Endometrial microvascular endothelial cells (primary cell): ENCODE measurements around the gene RPS6KA2. TPM values are rescaled to one million over a fixed set of nuclear protein-coding genes. Genes with fewer than 3 reads are reported as not detected.

Experiments used
- in situ Hi-C: cut with HindIII; loops from 2 replicates; pipeline ENCODE4 v1.10.0; 2017; ENCODE audit warnings: low sequenced_read_pairs, low pct_unique_long_range_greater_than_20kb; ENCODE audit errors: inconsistent ontology term
- total RNA-seq: library from RNA; depleted of rRNA; stranded (reverse); fragments of >200 nt; gene quantifications from one replicate; pipeline ENCODE4 v1.2.3, GENCODE V29; 2015; ENCODE audit errors: inconsistent ontology term

RPS6KA2 gene
- total RNA-seq, 1 donor from 2014 or later = 35.5 TPM

DNA sequence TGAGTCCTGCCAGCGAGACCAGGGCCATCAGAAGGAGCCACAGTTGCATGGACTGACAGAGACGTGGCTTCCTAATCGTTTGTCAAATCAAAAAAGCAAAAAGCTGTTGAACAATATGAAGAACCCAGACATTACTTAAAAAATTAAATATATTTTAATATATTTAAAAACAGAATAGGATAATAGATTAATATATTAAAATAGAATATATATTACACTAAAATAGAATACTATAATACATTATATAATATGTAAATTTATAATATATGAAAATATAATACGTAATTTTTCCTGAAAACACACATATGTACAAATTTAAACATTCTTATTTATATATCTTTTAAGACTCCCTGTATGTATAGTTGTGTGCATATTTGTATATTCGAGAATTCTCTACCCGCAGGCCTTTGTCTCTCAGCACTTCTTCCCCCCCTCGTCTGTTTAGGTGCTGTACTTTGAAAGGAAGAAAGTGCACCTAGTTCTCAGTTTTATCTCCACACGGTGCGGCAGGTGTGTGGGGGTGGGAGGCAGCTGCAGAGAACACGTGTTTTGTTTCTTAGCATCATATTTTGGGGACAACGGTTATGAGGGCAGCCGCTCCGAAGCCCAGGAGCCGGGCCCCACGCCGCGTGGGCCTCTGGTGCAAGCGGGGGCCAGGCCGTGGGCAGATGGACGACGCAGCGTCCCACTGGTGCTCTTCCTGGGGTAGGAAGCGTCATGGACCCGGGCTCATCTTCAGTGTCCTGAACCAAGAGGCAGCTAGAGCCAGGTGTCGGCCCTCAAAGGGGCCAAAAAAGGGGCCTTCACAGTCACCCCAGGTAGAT is 172.1 kb downstream of the RPS6KA2 start:
- in situ Hi-C loops = no loop called here

GRCh38 chr6:166453651-166454050 is 173.4 kb downstream of the RPS6KA2 start:
- in situ Hi-C loops = no loop called here

DNA sequence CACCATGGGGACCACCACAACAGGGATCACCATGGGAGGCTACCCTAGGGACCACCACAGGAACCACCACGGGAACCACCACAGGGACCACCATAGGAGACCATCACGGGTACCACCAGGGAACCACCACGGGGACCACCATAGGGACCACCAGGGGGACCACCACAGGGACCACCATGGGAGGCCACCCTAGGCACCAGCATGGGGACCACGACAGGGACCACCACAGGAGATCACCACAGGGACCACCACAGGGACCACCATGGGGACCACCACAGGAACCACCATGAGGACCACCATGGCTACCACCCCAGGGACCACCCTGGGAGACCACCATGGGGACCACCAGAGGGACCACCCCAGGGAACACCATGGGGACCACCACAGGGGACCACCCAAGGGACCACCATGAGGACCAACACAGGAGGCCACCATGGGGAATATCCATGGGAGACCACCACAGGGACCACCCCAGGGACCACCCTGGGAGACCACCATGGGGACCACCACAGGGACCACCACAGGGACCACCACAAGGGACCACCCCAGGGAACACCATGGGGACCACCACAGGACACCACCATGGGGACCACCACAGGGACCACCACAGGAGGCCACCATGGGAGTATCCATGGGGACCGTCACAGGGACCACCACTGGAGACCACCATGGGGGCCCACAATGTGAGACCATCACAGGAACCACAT is 176.7 kb downstream of the RPS6KA2 start:
- in situ Hi-C loops = no loop called here

DNA sequence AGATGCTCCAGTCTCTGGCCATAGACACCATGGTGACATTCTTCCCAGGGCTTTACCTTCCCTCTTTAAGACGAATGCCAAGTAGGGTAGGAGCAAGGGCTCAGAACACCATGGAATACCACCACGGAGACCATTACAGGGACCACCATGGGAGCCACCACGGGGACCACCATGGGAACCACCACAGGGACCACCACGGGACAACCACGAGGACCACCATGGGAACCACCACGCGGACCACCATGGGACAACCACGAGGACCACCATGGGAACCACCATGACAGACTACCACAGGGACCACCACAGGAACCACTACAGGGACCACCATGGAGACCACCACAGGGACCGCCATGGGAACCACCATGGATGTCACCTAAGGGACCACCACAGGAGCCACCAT is 177.4 kb downstream of the RPS6KA2 start:
- in situ Hi-C loops = no loop called here

GRCh38 chr6:166449036-166449435 is 178.0 kb downstream of the RPS6KA2 start:
- in situ Hi-C loops = no loop called here

- in situ Hi-C loops = no loop called here
Measured at GRCh38 chr6:166448432-166448831, 178.6 kb downstream of the RPS6KA2 start.

GRCh38 chr6:166446567-166447065 is 180.4 kb downstream of the RPS6KA2 start:
- in situ Hi-C loops = no loop called here

DNA sequence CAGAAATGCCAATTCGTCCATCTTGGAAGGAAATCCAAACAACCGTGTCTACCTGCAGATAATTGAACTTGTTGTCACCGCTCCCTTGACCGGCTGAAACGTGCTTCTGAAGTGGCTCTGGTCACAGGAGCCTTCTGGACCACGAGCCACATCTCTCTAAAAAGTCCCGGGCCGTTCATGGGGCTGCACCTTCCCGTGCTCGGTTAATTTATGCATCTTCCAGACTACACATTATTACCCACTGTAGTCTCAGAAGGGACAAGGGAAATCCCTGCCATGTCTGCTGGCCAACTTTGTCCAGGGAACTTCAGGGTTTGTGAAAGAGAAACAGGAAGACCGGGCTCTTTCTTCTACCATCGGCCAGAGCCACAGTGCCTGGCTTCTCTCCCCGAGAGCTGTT is 180.9 kb downstream of the RPS6KA2 start:
- in situ Hi-C loops = no loop called here

GRCh38 chr6:166444446-166444845 is 182.6 kb downstream of the RPS6KA2 start:
- in situ Hi-C loops = no loop called here

DNA sequence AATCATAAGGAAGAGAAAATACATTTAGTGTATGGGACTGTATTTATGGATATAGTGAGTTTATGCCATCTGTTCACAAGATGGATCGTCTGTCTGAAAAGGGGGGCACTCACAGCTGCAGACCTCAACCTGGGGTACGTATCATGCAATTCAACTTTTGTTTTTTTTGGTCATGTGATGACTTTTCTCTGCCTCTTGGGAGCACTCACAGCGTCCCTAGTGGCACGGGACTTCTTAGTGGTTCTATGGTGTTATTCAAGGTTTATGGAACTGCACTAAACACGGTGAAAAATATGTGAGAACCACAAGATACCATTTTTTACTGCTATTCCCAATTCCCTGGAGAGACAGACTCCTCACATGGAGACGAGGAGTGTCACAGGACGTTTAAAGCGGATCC is 183.9 kb downstream of the RPS6KA2 start:
- in situ Hi-C loops = no loop called here

DNA sequence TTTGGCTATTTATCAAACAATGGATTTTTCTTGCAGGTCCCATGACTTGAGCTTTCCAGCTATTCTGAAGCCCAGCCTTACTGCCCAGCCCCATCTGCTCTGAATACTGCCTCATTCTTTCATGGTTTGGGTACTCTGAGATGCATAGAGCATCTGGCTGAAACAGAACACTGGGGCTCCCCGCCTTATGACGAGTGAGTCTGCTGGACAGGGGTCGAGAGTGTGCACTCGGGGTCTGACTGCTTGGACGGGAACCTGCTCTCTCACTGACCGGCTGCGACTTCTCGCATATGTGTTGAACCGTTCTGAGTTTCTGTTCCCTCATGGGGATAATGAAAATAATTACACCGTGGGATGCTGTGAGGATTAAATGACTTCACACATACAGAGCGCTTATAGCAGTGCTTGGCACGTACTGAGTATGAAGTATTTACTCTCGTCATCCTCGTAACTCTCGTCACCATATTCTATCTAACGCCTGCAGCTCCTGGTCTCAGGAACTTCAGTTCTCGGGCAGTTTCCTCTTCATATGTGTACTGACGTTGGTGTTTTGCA is 184.8 kb downstream of the RPS6KA2 start:
- in situ Hi-C loops = no loop called here

DNA sequence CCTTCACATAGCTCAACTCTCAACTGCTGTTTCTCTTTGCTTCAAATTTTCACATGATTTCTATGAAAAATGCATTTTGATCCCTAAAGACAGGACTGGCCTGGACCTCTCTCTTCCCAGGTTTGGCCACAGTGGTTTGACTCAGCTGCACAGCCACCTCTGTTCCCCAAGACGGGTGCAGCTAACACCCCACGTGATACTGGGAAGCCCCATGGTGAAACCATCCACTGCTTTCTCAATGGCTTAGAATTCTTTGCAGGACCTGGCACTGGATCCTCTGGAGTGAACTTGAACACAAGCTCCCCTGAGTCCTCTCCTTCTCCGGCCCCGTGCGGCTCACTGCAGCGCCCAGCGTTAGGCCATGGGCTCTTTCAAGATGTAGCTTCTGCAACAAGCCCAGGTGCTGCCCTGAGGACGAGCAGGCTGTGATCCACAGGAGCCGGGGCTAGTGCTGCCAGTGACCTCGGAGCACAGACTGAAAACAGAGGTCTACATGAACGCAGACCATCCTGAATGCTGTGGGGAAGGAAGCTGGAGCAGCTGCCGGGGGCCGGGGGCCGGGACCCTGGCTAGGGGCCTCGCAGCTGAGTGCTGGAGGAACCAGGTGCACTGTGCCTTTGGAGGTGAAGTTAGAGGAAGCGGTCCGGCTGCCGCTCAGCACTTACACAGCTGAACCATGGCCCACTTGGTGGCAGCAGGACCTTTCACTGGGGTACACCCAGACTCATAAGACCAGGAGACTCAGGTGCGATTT is 185.5 kb downstream of the RPS6KA2 start:
- in situ Hi-C loops = no loop called here

GRCh38 chr6:166440729-166441128 is 186.3 kb downstream of the RPS6KA2 start:
- in situ Hi-C loops = no loop called here

- in situ Hi-C loops = no loop called here
Measured at GRCh38 chr6:166440106-166440505, 186.9 kb downstream of the RPS6KA2 start.

DNA sequence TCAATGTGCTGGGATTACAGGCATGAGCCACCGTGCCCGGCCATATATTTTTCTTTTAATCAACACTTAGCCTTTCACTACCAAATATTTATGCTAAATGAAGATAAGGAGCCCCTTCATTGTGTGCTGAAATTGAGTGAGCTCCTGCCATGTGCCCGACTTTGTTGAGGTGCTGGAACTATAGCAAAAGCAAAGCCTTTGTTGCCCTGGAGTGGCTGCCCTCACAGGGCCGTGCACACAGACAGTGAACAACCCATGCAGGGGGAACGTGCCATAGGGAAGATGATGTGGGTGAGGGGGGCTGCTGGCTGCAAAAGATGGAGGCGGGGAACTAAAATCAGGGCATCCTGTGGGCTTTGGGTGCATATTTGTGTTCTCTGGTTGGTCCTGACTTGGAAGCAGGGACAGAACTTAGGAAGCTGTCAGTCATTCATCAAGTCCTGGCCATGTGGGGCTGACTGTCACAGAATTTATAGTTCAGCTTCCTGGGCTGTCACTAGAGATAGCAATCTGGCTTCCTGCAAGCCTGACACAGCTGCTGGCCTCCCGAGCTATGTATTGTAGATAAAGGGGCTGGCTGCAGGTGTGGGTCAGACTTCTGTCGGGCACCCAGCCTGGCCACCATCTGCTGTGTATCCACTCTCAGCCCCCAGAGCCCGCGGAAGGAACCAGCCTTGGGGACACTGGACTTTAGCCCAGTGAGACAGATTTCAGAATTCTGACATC is 187.5 kb downstream of the RPS6KA2 start:
- in situ Hi-C loops = no loop called here

DNA sequence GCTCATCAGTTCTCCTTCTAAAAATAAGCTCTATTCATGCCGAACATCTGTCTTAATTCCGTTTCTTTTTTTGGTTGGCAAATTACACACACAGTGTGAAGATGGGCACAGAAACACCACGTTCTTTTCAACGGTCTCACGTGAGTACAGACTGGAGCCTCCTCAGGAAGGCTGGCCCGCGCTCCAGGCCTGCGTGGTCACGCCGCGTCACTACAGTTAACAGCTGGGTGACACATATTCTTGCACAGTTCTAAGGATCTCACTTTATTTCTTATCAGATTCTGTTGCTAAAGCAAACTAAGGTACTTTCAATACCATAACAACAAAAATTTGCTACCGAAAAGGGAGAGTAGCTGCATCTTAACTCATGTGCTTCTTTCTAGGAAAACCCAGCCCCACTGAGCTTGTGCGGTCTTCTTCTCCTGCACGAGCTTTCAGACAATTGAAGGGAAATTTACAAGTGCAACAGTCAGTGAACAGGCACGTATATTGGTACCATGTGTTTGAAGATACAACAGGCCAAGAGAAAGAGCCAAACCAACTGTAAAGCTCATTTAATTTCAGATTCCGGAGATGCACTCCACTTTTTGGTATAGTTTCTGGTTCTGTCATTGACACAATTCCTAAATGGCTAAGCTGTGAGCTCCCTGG is 188.7 kb downstream of the RPS6KA2 start:
- in situ Hi-C loops = no loop called here

GRCh38 chr6:166437661-166438060 is 189.4 kb downstream of the RPS6KA2 start:
- in situ Hi-C loops = no loop called here
